Measurements from ENCODE around the gene DLEC1.
A peak's percentile ranks its signal among the peaks of the same experiment; 100 is the strongest.

Gene DLEC1

DNA sequence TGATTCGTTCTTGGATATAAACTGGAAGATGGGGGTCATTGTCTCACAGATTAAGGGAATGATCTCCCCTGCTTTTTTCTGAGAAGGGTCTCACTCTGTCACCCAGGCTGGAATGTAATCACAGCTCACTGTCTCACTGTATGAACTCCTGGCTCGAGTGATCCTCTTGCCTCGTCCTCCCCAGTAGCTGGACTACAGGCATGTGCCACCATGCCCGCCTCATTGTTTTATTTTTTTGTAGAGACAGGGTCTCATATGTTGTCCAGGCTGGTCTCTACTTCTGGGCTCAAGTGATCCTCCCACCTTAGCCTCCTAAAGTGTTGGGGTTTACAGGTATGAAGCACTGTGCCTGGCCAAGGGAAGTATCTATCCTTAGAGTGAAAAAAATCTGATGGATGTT lies 131.7 kb downstream of the DLEC1 start:
- H3K36me3 Mint-ChIP-seq = peaks cover 12 to 34% of the 10 kb centered on the region in 2 donors
- peak overlapping the region; percentile 17 for H3K27ac Mint-ChIP-seq
- H3K4me3 Mint-ChIP-seq = no peak overlapping the region
- no peaks in the 10 kb centered on the region for H3K27me3 Mint-ChIP-seq
- no peaks in the 10 kb centered on the region for H3K9me3 Mint-ChIP-seq
- H3K4me1 Mint-ChIP-seq = peaks cover 55 to 80% of the 10 kb centered on the region in 2 donors
- DNase-seq (no peak), ATAC-seq (replicated peaks) (no peak)

DNA sequence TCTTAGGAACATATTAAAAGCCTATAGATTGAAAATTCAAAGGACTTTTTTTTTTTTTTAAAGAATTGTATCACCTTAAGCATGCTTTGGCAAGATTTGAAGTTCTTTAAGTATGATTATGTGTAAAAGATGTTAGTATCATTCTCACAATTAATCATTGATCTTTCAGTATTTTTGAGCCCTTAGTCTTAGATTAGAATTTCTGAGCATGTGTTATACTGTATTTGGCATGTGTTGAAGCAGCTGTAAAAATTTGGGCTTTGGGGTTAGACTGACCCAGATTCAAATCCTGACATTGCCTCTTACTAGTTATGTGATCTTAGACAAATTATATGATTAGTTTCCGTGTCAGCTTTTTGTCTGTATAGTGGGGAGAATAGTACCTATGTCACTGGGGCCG lies 132.6 kb downstream of the DLEC1 start:
- H3K4me3 Mint-ChIP-seq = no peak overlapping the region
- H3K36me3 Mint-ChIP-seq = peaks cover 6 to 28% of the 10 kb centered on the region in 2 donors
- H3K27ac Mint-ChIP-seq = no peak overlapping the region
- DNase-seq (no peak), ATAC-seq (replicated peaks) (no peak)
- no peaks in the 10 kb centered on the region for H3K9me3 Mint-ChIP-seq
- peaks cover 50 to 74% of the 10 kb centered on the region in 2 donors for H3K4me1 Mint-ChIP-seq
- no peaks in the 10 kb centered on the region for H3K27me3 Mint-ChIP-seq
